ENCODE data around the gene FAAP100.

Gene FAAP100

DNA sequence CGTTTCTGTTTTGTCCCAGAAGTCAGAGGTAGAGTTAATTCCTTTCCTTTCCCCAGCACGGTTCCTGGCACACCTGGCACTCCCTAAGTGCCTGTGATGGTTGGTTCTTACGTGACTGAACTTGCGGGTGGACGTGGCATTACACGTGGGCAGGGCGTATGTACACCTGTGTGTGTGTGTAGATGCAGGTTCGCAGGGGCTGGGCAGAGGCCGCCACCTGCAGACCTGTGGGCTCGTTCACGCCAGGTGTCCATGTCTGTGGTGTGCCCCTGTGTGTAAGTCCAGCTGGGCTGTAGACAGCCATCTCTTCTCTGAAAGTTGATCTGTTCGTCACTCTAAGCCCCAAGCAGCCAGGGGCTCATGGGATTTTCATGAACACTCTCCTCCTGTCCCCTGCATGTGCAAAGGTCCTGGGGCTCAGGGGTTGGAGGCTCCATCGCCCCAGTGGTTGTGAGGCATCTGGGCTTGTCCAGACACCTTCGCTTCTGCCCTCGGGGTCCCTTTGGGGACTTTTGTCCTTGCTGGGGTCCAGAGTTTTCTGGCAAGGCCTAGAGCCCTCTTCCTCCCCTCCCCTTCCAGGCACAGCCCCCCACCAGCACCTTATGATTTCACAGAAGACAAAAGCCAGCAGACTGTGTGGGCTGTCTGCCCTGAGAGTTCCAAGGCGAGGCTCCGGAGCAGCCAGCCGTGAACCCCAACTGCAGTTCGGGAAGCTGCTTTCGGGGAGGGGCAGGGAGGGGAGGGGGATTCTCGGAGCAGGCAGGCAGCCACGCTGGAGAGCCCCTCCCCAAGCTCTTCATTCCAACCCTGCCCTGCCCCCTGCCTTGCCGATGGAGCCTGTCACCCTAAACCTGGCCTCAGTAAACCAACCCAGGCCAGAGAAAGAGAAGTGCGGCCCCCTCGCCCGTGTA, 29.4 kb downstream of the FAAP100 start:
- no peak for DNase-seq

DNA sequence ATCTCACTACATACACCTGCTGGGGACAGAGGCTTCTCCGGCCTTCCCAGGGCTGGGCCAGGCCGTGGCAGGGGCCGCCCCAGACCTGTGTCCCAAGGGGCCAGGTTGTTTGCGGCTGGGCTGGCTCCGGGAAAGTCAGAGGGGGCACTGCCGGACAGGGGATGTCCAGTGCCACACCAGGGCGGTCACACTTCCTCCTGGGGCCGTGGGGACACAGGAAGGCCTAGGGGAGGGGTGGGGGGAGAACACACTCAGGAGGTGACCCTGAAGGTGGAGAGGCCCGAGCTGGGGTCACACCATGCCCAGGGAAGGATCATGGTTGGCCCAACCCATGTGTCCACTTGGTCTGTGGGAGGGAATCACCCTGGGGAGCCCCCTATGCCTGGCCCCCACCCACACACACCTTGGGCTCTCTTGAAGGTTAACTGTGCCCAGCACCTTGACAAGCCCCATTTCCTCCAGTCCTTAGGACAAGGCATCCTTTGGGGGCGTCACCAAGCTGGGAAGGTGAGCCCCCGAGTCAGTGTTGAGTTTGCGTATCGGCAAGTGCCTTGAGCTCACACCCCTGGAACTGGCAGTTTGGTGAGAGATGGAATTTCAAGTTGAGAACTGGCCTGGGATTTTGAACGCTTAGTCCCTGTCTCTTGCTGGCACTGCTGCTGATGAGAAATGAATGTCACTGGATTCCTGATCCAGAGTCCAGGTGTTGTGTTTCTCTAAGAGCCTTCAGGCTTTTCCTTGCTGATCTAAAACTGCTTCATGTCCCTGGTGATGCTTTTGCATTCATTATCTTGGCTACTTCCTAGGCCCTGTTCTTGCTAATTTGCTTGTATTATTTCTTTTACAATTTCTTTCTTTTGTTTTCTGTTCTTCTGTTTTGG, 31.9 kb downstream of the FAAP100 start:
- no peak for DNase-seq

DNA sequence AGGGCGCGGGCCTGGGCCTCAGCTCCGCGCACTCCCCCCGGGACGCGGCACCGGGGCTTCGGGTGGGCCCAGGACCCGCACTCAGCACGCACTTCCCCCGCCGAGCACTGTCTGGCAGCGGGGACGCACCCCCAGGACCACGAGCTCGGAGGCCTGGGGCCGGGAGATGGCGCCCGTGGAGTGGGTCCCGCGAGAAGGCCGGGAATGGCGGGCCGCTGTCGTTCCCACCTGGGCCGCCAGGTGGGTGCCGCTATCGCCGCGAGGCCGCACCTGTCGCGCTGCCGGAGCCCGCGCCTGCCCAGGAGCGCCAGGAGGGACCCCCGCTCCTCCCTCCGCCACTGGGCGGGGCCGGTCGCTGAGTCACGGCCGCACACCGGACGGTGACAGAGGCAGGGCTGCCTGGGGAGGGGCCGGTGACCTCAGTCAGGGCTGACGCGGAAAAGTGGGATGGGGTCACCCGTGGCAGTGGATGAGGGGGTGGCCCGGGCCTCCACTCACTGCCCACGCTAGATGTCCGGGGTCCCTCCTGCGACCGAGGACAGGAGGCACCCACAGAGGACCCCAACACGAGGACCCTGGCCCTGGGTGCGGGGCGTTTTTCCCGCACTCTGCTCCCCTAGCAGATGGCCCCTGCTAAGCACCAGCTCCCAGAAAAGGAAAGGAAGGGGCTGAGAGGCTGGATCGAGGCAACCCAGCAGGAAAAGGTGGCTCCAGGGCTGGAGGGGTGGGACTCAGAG, 32.7 kb downstream of the FAAP100 start:
- peak; percentile 67 for DNase-seq

DNA sequence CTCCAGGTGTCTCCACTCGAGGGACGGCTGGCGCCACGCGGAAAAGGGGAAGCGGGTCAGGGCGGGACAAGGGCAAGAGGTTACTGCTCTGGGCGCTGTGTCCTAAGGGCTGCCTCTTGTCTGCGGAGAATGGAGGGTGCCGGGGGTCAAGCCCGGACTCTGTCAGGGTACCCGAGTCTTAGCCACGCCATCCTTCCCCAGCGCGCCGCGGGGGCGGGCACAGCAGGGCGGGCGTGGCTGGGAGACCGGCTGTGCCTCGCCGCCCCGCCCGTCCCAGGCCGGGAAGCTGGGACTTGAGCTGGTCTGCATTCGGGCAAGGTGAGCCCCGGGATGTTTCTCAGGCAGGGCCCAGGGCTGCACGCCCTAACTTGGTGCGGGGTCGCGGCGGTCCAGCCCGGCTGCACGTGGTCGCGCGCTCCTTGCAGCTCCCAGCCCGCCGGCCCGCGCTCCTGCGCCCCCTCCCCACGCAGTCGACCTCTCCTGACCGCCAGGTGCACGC, 33.3 kb downstream of the FAAP100 start:
- no peak for DNase-seq

DNA sequence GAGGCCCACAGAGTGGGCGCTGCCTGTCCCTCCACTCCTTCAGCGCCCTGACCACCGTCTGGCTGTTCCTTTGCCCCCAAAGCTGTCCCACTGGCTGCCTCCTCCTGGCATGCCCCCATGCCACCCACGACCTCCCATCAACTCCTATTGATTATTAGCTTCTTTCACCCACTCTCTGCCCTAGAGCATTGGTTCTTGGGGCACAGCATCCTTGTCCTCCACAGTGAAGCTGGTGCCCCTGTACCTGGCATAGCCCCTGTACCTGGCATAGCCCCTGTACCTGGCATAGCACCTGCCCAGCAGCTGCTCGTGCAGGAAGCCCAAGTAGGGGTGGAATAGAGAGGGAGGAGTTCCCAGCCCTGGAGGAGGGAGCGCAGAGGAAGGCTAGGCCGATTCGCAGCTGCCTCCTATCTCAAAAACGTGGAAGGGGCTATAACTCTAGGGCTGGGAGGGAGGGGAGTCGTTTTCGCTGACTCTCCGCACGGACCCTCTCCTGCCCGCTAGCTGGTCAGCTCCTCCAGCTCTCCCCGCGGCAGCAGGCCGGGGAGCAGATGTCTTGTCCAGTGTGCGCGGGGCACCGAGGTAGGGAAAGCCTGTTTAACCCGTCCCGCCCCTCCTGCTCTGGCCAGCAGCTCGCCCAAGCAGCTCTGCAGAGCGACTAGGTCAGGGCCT, 33.9 kb downstream of the FAAP100 start:
- DNase-seq: no peak

DNA sequence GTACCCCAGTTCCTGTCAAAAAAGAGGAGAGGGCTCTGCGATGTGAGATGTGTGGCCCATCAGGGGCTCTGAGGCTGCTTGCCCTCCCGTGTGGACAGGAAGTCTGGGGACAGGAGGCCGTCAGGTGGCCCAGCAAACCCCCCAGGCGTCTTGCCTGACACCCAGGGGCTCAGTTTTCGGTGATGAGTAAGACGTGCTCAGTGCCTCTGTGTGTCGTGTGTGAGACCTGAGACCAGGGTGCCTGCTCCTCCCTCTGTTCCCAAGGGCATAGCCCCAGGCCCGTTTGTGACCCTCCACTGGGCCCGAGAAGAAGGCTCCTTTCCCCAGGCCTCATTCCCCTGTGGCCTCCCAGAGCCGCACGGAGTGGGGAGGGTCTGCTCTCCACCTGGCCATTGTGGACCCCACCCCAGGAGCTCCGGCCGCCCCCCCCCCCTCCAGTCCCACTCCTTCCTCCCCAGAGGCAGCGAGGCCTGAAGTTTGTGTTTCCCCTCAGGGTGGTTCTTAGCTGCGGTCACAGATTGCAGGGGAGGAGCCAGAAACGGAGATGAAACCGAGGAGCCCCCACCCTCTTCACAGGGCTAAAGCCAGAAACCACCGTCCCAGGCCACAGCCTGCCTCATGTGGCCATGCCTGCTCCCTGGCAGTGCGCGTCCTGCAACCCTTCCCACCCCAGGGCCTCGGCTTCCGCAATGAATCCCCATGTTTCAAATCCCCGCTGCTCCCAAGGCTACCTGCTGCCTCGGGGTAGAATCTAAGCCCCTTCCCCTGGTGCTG, 34.6 kb downstream of the FAAP100 start:
- no peak for DNase-seq

DNA sequence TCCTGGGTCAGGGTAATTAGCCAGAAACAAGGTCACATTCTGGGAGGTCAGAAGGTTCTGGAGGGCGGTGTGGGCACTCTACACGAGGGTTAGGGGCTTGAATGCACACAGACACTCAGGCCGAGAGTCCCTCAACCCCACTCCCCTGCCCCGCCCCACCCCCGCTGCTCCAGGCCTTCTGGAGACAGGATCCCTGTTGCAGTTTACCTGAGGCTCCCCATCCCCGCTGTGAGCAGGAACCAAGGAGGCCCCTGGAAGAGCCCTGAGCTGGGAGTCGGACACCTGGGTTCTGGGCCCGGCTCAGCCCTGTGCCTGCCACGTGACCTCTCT, 35.2 kb downstream of the FAAP100 start:
- DNase-seq: no peak

DNA sequence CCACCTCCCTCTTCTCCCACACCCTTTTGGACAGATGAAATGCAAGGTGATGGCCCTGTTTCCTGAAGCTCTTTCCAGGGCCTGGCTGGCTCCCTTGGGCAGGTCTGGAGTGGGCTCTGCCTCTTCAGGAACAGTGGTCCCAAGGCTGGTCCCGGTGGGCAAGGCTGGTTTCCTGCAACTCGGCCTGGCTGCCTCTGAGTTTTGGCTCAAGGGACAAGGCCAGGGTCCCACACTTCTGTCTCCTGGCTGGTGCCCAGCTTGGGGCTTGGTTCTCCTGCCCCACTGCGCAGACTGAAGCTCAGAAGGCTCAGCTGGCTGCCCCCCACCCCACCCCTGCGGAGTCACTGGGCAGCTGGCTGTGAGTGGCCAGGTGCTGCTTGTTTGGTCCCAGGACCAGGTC, 35.7 kb downstream of the FAAP100 start:
- no peak for DNase-seq

DNA sequence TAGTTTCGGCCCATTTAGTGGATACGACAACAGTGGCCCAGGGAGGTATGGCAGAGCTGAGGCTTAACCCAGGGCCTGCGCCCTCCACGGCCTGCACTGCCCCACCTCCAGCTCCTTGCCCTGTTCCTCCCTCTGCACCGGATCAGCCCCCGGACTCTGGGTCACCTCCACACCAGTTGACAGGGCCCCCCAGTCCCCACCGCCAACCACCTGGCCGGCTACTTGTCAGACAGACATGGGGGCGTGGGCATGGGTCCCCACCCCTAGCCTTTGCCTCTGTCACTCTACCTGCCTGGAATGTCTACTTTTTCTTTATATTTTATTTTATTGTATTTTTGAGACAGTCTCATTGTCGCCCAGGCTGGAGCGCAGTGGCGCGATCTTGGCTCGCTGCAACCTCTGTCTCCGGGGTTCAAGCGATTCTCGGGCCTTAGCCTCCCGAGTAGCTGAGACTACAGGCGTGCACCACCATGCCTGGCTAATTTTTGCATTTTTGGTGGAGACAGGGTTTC, 36.6 kb downstream of the FAAP100 start:
- no peak for DNase-seq

DNA sequence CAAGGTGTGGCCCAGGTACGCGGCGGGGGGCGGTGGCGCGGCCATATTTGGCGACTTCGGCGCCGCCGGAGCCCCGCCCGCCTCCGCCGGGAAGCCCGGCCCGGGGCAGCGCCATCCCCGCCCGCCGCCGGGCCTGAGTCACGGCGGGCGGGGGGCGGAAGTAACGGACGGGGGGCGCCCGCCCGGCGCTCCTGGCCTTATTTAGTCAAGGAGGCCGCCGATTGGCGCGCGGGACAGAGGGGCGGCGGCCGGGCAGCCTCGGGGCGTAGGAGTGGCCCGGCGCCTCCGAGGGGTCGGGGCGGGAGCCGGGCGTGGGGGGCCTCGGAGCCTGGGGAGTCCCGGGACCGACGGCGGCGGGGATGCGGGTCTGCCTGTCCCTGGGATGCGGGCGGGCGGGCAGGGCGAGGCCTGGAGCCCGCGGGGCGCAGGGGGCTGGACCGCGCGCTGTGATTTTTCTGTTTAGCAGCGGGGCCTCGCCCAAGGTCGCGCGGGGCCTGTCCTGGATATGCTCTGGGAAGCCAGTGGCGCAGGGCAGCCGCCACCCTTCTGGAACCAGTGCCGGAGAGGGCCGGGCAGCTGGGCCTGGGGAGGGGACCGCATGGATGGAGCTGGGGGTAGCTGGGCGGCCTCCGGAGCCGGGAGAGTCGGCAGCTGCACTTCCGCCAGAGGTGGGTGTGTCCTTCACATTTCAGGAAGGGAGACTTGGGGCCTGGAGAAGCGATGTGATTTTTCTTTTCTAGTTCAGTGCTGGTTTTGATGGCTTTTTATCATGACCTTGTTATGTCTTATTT, 37.2 kb downstream of the FAAP100 start:
- DNase-seq: peak; percentile 57

DNA sequence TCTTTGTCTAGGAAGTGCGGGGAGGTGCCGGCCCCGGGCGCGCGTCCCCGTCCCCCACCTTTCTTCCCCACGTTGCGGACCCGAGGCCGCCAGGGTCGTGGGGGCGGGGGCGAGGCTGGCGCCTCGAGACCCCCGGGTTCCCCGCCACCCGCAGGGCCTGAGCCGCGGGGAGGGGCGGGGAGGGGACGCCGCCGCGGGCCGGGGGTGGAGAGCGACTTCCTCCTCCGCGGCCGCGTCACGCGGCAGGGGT, 37.7 kb downstream of the FAAP100 start:
- DNase-seq: no peak

DNA sequence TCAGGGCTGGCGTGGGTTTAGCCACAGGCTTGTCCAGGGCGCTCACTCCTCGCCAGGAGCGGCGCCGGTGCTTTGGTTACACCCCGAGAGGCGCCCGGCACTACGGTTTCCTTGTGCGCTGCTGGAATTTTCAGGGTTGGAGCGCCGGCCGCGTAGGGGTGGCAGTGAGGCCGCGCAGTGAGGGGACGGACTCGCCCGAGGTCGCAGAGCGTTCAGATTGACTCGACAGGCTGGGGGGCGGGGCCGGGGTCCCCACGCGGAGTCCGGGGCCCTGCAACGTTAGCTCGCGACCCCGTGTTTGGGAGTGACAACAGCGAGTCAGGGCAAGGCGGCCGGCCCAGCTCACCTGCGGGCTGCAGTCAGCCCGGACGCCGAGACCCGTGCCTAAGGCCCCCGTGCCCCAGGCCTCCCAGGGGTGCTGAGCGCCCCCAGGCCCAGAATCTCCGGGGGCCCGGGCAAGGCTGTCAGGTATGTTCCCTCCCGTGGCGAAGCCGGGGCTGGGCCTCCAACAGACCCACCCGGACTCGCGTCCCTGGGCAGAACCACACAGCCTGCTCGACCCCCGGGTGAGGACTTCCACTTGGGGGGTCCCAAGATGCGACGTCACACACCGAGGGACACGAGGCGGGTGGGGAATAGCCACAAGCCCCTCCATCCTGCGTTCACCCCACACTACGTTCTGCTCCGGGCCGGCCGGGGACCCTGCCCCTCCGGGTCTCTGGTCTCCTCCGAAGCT, 38.2 kb downstream of the FAAP100 start:
- DNase-seq: peak; percentile 29

DNA sequence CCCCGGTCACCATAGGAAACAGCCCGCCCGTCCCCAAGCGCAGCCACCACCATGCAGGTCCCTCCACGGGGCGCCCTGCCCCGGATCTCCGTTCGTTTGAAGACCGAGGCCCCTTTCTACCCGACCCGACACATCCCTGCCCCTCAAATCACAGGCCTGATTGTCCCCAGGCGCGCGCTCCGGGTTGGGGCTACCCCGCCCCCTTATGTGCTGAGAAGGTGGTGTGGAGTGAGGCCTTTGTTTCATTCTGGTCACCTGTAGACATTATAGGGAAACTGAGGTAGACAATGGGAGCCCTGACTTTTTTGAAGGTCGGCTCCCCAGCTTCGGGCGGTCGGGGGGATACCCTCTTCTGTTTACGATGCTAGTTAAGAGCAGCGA, 38.8 kb downstream of the FAAP100 start:
- peak; percentile 49 for DNase-seq

DNA sequence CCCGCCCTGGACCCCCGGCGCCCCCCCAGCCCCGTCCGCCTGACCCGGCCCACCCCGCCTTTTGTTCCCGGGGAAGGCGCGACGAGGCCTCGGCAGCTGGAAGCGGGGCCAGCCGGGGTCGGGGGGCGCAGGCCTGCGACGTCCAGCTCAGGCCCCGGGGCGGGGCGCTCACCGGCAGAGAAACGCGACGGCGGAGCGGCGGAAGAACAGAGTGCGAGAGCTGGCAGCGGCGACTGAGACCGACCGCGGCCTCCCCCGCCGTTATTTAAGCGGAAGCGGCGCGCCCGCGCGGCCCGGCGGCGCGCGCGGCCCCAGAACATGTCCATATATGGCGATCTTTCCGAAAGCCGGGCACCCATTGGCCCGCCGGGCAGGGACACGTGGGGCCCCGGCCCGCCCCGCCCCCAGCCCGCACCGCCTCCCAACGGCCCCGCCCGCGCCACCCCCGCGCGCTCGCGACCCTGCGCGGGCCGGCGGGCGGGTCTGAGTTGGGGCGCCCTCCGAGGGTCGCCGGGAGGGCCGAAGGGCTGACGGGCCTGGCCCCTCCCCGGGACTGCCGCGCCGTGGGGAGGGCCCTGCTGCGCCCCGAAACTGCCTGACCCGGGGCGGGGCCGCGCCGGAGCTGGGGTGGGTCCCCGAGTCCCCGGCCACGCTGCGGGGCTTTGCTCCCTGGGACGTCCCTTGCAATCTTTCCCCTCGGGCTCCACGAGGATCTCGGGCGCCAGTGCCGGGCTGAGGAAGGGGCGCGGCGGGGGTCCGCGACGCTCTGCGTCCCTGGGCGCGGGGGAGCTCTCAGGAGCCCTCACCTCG, 39.4 kb downstream of the FAAP100 start, which contains the start of gene ACTG1:
Gene ACTG1, minus strand, starts transcription at position 238 of the 810 bp plus-strand sequence. CDS start 445 bp downstream, outside the sequence.
- peak; percentile 87 for DNase-seq

DNA sequence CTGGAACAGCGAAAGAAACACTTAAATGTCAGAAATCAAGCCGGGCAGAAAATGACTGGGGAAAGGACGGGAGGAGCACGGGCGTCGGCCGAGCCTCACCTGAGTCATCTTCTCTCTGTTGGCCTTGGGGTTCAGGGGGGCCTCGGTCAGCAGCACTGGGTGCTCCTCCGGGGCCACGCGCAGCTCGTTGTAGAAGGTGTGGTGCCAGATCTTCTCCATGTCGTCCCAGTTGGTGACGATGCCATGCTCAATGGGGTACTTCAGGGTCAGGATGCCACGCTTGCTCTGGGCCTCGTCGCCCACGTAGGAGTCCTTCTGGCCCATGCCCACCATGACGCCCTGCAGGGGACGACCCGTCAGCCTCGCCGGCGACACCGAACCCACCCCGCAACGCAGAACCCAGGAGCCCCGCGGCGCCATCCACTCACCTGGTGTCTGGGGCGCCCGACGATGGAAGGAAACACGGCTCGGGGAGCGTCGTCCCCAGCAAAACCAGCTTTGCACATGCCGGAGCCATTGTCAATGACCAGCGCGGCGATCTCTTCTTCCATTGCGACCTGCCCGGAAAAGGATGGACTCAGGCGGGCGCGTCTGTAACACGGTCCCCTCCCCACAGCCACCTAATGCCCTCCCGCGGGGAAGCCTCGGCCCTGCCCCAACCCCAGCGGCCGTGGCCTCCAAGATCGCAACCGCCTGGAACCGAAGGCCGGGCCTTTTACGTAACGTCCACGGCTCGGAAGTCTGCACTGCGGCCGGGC, 40.2 kb downstream of the FAAP100 start:
- DNase-seq: peak; percentile 31

DNA sequence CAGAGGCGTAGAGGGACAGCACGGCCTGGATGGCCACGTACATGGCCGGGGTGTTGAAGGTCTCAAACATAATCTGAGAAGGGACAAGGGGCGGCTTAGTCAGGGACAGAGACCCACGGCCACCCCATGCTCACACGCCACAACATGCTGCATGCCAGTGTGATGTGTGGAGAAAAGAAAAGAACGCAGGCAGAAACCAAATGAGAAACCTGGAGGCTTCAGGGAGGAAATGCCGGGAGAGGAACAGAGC, 40.7 kb downstream of the FAAP100 start:
- no peak for DNase-seq

DNA sequence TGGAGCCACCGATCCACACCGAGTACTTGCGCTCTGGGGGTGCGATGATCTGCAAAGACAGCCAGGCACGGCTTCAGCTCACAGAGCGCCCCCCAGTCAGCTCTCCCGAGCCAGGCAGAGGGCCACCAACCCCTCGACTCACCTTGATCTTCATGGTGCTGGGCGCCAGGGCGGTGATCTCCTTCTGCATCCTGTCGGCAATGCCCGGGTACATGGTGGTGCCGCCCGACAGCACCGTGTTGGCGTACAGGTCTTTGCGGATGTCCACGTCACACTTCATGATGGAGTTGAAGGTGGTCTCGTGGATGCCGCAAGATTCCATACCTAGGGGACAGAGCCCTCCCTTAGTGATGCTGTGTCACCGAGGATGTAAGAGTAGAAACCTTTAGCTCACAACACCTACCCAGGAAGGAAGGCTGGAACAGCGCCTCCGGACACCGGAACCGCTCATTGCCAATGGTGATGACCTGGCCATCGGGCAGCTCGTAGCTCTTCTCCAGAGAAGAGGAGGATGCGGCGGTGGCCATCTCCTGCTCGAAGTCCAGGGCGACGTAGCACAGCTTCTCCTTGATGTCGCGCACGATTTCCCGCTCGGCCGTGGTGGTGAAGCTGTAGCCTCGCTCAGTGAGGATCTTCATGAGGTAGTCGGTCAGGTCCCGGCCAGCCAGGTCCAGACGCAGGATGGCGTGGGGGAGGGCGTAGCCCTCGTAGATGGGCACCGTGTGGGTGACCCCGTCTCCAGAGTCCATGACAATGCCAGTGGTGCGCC, 41.2 kb downstream of the FAAP100 start:
- DNase-seq: peak; percentile 54

Data from central memory CD4-positive, alpha-beta T cell (primary cell).